ENCODE measurements around the gene PHF23.
"Not testable (repeated sequence)": the region's sequence is repeated elsewhere in the genome, so short reads cannot be mapped to it uniquely, and the experiment has no call there.

The PHF23 gene

GRCh38 chr17:7258731-7259554 lies 19.7 kb upstream of the PHF23 start:
- DNase-seq (ENCODE audit: low read depth): no peak

GRCh38 chr17:7256766-7257456 lies 17.7 kb upstream of the PHF23 start:
- no peak for DNase-seq (ENCODE audit: low read depth)

GRCh38 chr17:7254511-7254910 lies 15.3 kb upstream of the PHF23 start:
- no peak for DNase-seq (ENCODE audit: low read depth)

- no peak for DNase-seq (ENCODE audit: low read depth)
Measured at GRCh38 chr17:7253082-7253481, 13.8 kb upstream of the PHF23 start.

- no peak for DNase-seq (ENCODE audit: low read depth)
Measured at GRCh38 chr17:7252176-7253043, 13.2 kb upstream of the PHF23 start, which contains the start of gene ELP5. Gene ELP5, plus strand, starts transcription at chr17:7252215. Its CDS starts 336 bp downstream, at chr17:7252551.

- no peak for DNase-seq (ENCODE audit: low read depth)
Measured at GRCh38 chr17:7251661-7252175, 12.5 kb upstream of the PHF23 start, which contains the start of gene CTDNEP1. Gene CTDNEP1, minus strand, starts transcription at chr17:7251734. Its CDS starts 438 bp downstream, at chr17:7251296.

GRCh38 chr17:7250695-7251627 lies 11.7 kb upstream of the PHF23 start:
- DNase-seq (ENCODE audit: low read depth): no peak

GRCh38 chr17:7249830-7250229 lies 10.6 kb upstream of the PHF23 start:
- DNase-seq (ENCODE audit: low read depth): no peak

- no peak for DNase-seq (ENCODE audit: low read depth)
Measured at GRCh38 chr17:7249214-7249613, 10.0 kb upstream of the PHF23 start.

GRCh38 chr17:7248796-7249195 lies 9.5 kb upstream of the PHF23 start:
- no peak for DNase-seq (ENCODE audit: low read depth)

GRCh38 chr17:7246779-7247178 lies 7.5 kb upstream of the PHF23 start:
- DNase-seq (ENCODE audit: low read depth): no peak

- DNase-seq (ENCODE audit: low read depth): not testable (repeated sequence)
Measured at GRCh38 chr17:7243838-7244237, 4.6 kb upstream of the PHF23 start.

- no peak for DNase-seq (ENCODE audit: low read depth)
Measured at GRCh38 chr17:7243453-7243729, 4.1 kb upstream of the PHF23 start.

GRCh38 chr17:7242717-7243452 lies 3.6 kb upstream of the PHF23 start:
- no peak for DNase-seq (ENCODE audit: low read depth)

GRCh38 chr17:7241783-7242716 lies 2.8 kb upstream of the PHF23 start, which contains the start of gene GABARAP:
Gene GABARAP, minus strand, starts transcription at chr17:7242449. Its CDS starts 119 bp downstream, at chr17:7242330.
- DNase-seq (ENCODE audit: low read depth): no peak

GRCh38 chr17:7241090-7241733 lies 2.0 kb upstream of the PHF23 start:
- no peak for DNase-seq (ENCODE audit: low read depth)

- DNase-seq (ENCODE audit: low read depth): no peak
Measured at GRCh38 chr17:7240375-7240774, 1.1 kb upstream of the PHF23 start.

- DNase-seq (ENCODE audit: low read depth): no peak
Measured at GRCh38 chr17:7238420-7239090, 702 bp downstream of the PHF23 start.

Measured in CMK (cell line).